Measurements from ENCODE around the gene ADAMTS17.

Gene ADAMTS17

DNA sequence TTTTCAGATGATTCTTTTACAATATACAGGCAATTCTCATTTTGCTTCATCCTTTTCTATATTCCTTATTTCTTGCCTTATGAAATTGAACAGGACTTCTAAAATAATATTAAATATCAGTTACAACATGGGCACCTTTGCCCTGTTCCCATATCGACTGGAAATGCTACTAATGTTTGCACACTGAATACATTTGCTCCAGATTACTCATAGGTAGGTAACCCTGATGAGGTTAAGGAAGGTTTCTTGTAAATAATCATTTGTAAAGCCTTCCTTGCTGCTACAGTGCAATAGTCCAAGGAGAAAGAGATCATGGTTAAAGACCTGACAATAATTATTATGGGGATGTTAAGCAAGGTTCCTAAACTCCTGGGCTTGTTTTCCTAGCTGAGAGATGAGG lies 175.5 kb downstream of the ADAMTS17 start:
- no peak for DNase-seq

DNA sequence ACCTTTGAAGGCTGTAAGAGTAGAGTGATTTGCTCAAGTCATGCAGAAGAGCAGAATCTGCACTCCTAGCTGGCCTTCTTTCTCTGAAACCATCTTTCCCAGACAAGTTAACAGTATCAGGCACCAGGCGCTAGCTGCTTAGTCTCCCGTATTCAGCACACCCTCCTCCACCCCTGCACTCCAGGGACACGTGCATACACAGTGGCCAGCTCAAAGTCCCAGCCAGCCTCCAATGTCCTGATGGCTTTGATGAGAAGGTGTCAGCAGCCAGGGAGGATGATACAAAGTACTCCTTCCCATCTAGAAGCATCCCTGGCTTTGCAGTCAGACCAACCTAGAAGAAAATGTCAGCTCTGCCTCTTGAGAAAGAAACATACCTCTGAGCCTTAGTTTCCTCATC lies 177.8 kb downstream of the ADAMTS17 start:
- DNase-seq = no peak

DNA sequence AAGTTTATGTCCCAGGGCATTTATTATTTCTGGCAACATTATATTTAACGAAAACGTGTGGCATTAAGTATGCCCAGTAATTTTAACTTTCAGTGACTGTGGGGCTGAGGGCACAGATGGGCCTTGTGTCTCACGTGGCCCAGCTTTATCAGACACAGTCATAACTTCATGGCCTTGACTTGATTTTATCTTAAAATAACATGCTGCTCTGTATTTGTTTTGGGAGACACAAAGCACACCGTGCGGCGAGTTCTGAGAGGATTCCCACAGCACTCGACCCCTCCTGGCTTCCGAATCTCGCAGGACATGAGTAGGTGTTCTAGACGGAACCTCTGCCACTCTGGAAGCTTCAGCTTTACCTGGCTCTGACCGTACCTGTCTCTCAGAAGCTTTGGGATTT lies 180.8 kb downstream of the ADAMTS17 start:
- no peak for DNase-seq

- DNase-seq = no peak
Observed at GRCh38 chr15:100159436-100159835, 182.3 kb downstream of the ADAMTS17 start.

DNA sequence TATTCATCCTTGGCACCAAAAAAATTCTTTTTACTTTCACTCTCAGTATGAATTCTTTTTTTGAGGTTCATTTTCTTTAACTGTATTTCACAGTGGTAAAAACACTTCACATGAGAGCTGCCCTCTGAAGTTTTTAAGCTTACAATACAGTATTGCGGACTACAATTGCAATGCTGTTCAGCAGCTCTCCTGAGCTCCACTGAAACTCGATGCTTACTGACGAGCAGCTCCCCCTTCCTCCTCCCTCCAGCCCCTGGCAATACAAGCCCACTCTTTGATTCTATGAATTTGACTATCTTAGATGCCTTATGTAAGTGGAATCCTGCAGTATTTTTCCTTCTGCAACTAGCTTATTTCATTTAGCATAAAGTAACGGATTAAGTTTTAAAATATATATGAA lies 183.4 kb downstream of the ADAMTS17 start:
- no peak for DNase-seq

GRCh38 chr15:100156201-100156600 lies 185.6 kb downstream of the ADAMTS17 start:
- DNase-seq = no peak

- no peak for DNase-seq
Observed at GRCh38 chr15:100154338-100154737, 187.4 kb downstream of the ADAMTS17 start.

DNA sequence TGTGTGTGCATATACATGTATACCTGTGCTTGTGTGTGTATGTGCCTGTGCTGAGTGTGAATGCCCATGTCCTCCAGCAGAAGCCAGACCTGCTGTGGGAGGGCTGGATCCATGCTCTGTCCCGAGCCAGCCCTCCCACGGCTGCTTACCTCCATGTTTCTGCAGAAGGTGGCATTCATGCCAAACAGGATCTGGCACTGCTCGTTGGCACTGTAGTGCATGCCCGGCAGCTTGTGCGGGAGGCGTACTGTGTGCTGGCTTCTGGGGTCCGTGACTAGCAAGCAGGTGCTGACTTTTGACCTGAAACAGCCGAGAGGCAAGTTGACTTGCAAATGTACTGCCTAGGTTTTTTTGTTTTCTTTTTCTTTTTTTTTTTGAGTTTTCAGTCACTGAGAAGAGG lies 189.3 kb downstream of the ADAMTS17 start:
- DNase-seq = no peak

DNA sequence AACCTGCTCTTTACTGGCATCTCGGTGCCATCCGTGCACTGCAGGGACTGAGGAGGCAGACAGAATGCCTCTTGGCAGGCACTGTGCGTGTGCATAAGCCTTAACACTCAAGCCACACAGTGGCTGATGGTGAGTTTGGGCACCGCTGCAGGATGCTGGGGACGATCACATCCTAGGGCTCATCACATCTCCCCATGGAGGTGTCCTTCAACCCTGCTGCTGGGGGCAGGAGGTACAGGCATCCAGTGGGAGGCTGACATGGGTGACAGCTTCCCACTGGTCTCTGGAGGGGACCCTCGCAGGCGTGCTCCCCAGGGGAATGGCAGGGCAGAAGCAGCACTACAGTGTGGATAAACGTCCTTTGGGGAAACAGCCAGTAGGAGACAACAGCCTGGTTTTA lies 190.9 kb downstream of the ADAMTS17 start:
- no peak for DNase-seq

- DNase-seq = no peak
Observed at GRCh38 chr15:100147828-100148227, 193.9 kb downstream of the ADAMTS17 start.

GRCh38 chr15:100143378-100143777 lies 198.4 kb downstream of the ADAMTS17 start:
- DNase-seq = no peak

DNA sequence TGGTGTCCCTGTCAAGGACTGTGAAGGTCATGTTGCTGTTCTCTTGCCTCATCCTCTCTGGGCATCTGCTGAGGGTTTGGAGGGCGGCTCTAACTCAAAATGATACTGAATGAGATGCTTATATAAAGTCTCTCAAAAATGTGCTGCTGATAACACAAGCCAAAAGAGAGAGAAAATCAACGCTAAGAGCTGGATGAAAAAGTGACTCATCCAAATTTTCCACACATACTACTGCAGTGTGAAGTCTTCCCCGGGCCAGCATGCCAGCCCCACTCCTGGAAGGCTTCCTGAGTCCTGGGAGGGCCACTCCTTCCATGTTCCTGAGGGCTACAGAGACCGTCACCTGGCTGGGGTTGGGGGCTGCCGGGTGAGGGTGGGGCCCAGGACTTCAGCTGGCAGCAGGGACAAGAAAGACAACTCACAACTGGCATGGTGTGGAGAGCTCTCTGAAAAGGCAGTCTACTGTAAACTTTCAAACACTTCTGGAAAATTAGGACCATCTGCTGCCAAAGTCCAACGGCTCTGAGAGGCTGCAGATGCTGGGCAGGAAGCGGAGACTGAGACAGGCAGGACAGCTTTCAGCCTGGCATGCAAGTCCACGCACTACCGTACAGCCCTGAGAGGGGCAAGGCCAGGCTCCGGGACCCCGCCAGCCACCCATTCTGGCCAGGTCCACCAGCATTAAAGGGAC lies 200.3 kb downstream of the ADAMTS17 start:
- no peak for DNase-seq

DNA sequence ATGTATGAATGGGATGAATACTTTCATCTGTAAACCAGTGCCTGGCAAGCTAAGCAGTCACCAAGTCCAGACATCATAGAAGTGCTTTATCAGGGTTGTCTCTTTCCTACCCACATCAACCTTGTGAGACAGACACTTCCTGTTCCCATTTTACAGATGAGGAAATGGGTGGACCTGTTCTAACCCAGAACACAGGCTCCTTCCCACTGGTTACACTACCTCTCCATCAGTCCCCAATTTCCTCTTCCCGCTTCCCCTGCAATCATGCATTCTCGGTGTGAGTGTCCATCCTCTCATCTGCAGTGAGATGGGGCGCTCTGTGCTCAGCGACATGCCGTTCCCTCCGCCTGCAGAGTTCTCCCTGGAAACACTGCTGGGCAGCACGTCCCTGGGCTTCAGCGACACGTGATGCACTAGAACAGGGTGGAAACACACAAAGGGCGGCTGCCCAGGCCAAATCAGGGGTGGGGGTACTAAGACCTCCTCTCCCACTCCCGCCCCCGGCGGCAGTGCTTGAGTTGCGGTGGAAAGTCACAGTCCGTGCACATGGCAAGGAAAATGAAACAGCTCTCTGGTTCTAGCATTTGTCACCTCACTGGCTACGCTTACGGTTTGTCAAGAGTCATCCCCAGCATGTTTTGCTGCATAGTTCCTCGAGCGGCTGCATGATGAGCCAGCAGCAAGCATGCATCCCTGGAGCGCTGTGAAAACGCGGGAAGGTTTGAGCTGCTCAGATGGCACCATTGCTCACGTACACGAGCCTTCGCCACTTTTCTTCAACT lies 201.1 kb downstream of the ADAMTS17 start:
- DNase-seq = no peak

DNA sequence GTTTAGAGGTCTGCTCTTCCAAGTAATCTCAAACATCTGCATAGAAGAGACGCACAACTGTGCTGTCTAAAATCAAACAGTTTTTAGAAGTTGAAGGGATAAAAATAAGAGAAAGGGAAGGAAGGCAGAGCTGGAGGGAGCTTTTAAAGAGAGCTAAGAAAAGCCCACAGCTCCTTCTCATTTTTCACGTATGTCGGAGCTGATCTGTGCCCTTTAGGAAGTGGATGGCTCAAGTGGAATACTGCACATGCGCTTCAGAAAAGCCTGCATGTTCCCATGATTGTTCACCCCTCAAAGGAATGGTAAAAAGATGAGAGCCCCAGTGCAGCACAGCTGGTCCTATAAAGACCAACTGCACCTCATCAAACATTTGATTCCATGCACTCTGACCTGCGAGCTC lies 207.2 kb downstream of the ADAMTS17 start:
- DNase-seq = no peak

DNA sequence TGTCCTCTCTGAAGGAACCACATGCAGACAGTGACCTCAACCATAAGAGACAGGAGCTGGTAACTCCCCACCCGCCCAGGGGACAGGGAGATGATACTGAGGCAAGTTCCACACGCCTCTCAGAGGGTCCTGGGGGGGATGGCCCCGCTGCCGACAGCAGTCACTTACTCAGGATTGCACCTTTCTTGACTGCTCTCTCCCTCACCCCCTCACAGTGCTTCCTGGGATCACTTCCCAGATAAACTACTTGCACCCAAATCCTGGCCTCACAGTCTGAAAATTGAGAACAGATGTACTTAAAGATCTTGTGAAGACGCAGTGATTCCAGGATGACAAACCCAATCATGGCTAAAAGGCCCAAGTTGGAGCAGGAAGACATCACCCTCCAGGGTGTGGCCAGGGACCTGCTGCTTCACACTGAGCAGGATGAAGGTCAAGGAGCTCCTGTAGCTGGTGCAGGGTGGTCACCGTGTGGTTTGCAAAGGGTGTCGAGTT lies 207.6 kb downstream of the ADAMTS17 start:
- no peak for DNase-seq

GRCh38 chr15:100133001-100133400 lies 208.8 kb downstream of the ADAMTS17 start:
- no peak for DNase-seq

- DNase-seq = no peak
Observed at GRCh38 chr15:100132309-100132708, 209.5 kb downstream of the ADAMTS17 start.

- no peak for DNase-seq
Observed at GRCh38 chr15:100131321-100132224, 210.2 kb downstream of the ADAMTS17 start.

GRCh38 chr15:100129677-100130076 lies 212.1 kb downstream of the ADAMTS17 start:
- no peak for DNase-seq

- DNase-seq = no peak
Observed at GRCh38 chr15:100125401-100126191, 216.2 kb downstream of the ADAMTS17 start.

- no peak for DNase-seq
Observed at GRCh38 chr15:100124936-100125335, 216.8 kb downstream of the ADAMTS17 start.

DNA sequence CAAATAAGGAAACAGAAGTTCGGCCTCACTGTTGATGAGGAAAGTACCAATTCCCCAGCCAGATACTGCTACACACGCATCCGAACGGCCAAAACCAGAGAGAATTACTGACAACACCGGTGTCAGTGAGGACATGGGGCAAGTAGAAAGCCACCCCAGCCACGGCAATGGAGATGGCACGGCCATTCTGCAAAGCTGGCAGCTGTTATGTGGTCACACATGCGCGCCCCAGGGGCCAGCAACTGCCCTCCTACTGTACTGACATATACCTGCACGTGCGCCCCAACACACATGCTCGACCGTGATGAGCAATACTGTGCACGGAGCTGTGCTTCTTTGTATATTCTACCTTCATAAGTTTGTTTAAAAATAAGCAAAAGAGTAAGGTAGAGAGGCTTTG lies 217.4 kb downstream of the ADAMTS17 start:
- no peak for DNase-seq
